ACHN (cell line): ENCODE measurements around the gene ZNF511.
"Not testable (repeated sequence)": the region's sequence is repeated elsewhere in the genome, so short reads cannot be mapped to it uniquely, and the experiment has no call there.

Experiments used
- DNase-seq: peaks from one replicate; pipeline ENCODE4 v3.0.0-alpha.2; 2015
- in situ Hi-C: cut with HindIII; loops from 2 replicates; pipeline ENCODE4 v1.10.0; 2017; ENCODE audit warnings: low sequenced_read_pairs, low pct_ligation_motif_present, low pct_unique_long_range_greater_than_20kb

The ZNF511 gene

GRCh38 chr10:133309720-133310398 is 1.1 kb downstream of the ZNF511 start:
- in situ Hi-C loops: no loop called here
- DNase-seq: no peak

GRCh38 chr10:133310399-133310755 is 1.7 kb downstream of the ZNF511 start:
- in situ Hi-C loops: no loop called here
- DNase-seq: no peak

- no peak for DNase-seq
- in situ Hi-C loops: no loop called here
These were observed 2.1 kb downstream of the ZNF511 start for GRCh38 chr10:133310789-133311188.

GRCh38 chr10:133311570-133311969 is 2.9 kb downstream of the ZNF511 start:
- in situ Hi-C loops: no loop called here
- no peak for DNase-seq

- in situ Hi-C loops: no loop called here
- no peak for DNase-seq
These were observed 3.5 kb downstream of the ZNF511 start for GRCh38 chr10:133312016-133312768.

- no peak for DNase-seq
- in situ Hi-C loops: no loop called here
These were observed 4.0 kb downstream of the ZNF511 start for GRCh38 chr10:133312769-133313145.

GRCh38 chr10:133313192-133313591 is 4.5 kb downstream of the ZNF511 start:
- in situ Hi-C loops: no loop called here
- DNase-seq: no peak

- no peak for DNase-seq
- in situ Hi-C loops: no loop called here
These were observed 6.2 kb downstream of the ZNF511 start for GRCh38 chr10:133314911-133315310.

GRCh38 chr10:133315847-133316246 is 7.1 kb downstream of the ZNF511 start:
- in situ Hi-C loops: no loop called here
- DNase-seq: peak; percentile 35

- DNase-seq: no peak
These were observed 7.6 kb downstream of the ZNF511 start for GRCh38 chr10:133316266-133316665.

GRCh38 chr10:133316732-133317131 is 8.0 kb downstream of the ZNF511 start:
- DNase-seq: no peak
- in situ Hi-C loops: no loop called here

More at GRCh38 chr10:133316266-133316665, 7.6 kb downstream of the ZNF511 start:
- in situ Hi-C loops: no loop called here

- in situ Hi-C loops: no loop called here
- peak; percentile 82 for DNase-seq
These were observed 9.9 kb downstream of the ZNF511 start for GRCh38 chr10:133318494-133319127.

GRCh38 chr10:133320852-133321422 is 12.2 kb downstream of the ZNF511 start:
- DNase-seq, in situ Hi-C loops: not testable (repeated sequence)

- in situ Hi-C loops, DNase-seq: not testable (repeated sequence)
These were observed 13.5 kb downstream of the ZNF511 start for GRCh38 chr10:133322064-133322709.

GRCh38 chr10:133324198-133324792 is 15.6 kb downstream of the ZNF511 start:
- peak; percentile 57 for DNase-seq
- in situ Hi-C loops: no loop called here

- in situ Hi-C loops: no loop called here
These were observed 16.1 kb downstream of the ZNF511 start for GRCh38 chr10:133324857-133325260.

GRCh38 chr10:133325440-133326222 is 16.9 kb downstream of the ZNF511 start:
- DNase-seq: no peak
- in situ Hi-C loops: no loop called here

More at GRCh38 chr10:133324857-133325260, 16.1 kb downstream of the ZNF511 start:
- DNase-seq: no peak

GRCh38 chr10:133326223-133326551 is 17.5 kb downstream of the ZNF511 start:
- in situ Hi-C loops: no loop called here
- DNase-seq: no peak
